Measurements from ENCODE around the gene NACC1.

NACC1 gene

DNA sequence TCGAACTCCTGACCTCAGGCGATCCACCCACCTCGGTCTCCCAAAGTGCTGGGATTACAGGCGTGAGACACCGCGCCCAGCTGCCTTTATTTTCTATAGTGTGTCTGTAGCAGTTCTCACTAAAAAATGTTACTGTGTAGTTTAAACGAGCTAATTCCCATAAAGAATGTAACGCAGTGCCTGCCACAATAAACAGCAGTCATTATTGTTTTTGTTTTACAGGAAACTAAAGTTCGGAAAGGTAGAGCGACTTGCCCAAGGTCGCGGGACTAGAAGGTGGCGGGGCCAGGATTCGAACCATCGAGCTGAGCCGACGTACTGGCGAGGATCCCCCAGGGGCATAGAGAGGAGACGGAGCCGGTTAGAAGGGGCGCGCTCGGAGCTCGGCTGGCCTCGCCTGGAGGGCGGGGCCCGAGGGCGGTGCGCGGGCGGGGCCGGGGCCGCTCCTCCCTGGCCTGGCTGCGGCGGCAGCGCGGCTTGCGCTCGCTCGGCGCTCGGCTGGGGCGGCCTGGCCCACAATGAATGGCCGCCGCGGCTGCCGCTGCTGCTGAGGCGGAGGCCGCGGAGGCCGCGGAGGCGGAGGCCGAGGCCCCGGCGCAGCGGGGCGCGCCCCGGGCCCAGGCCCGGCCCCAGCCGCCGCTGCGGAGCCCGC is at the start of gene NACC1:
Gene NACC1 (plus strand): TSS at position 493 of the 652 bp plus-strand sequence. CDS start 16,944 bp downstream, outside the sequence.
- TF ChIP-seq RAD21 (IDR thresholded peaks at IDR 0.05; ENCODE audit: low read depth) (no peak), YY1 (IDR thresholded peaks at IDR 0.05; ENCODE audit: low read depth) (peak; percentile 90), ZBTB7A (IDR thresholded peaks at IDR 0.05; ENCODE audit: low read depth) (no peak), TAF1 (IDR thresholded peaks at IDR 0.05; ENCODE audit: low read depth) (peak; percentile 58; the same call in 1 of the 2 replicates)

DNA sequence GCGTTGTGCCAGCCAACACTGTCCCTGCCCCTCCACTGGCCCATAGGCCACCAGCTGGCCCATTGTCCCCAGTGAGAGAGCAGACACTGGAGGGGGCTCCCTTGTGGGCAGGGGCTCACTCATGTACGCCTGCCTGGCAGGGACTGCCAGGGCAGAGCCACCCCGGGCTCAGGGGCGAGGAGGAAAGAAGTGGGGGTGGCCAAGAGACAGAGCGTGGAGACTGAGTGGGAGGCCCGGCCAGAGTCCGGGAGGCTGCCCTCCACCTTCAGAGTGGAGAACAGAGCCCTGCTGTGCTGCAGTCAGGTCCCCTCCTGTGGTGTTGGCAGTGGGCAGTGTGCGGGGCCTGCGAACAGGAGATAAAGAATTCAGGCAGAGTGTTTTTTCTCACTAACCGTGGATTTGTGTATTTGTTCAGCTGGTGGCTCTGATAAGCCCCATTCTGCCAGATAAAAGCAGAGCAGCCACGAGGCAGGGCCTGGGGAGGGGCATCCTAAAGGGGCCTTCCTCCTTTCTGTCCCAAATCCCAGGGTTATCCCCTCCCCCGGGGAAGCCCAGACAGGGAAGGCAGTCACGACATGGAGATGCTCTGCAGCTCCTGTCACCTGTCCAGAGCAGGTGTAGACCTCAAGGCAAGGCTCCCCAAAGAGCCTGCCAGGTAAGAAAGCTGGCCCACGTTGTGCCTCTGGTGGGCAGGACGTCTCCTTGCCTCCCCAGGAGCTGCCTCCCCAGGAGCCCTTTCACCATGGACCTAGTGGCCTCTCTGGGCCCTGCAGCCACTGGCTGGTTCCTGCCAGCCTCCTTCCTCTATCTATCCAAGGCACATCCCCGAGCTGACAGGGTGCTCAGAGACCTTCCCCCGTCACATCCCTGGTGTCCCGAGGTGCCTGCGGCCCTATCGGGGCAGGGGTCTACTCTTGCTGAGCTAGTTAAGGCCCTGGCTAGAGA is 48.4 kb upstream of the NACC1 start:
- TF ChIP-seq EGR1 (IDR thresholded peaks at IDR 0.05), result no peak
- no peak for TF ChIP-seq RAD21 (IDR thresholded peaks at IDR 0.05; ENCODE audit: low read depth)
- TF ChIP-seq, protein P1, sequence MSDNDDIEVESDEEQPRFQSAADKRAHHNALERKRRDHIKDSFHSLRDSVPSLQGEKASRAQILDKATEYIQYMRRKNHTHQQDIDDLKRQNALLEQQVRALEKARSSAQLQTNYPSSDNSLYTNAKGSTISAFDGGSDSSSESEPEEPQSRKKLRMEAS (IDR thresholded peaks at IDR 0.05), result no peak
- TF ChIP-seq TCF12 (IDR thresholded peaks at IDR 0.05; ENCODE audit: low read depth), result no peak
- no peak for TF ChIP-seq CREB1 (IDR thresholded peaks at IDR 0.05; ENCODE audit: low read depth)
- TF ChIP-seq TAF1 (IDR thresholded peaks at IDR 0.05; ENCODE audit: low read depth), result no peak
- no peak for TF ChIP-seq YY1 (IDR thresholded peaks at IDR 0.05; ENCODE audit: low read depth)
- TF ChIP-seq FOXM1 (IDR thresholded peaks at IDR 0.05; ENCODE audit: borderline replicate concordance, low read depth), result no peak
- TF ChIP-seq, protein P2, sequence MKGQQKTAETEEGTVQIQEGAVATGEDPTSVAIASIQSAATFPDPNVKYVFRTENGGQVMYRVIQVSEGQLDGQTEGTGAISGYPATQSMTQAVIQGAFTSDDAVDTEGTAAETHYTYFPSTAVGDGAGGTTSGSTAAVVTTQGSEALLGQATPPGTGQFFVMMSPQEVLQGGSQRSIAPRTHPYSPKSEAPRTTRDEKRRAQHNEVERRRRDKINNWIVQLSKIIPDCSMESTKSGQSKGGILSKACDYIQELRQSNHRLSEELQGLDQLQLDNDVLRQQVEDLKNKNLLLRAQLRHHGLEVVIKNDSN (IDR thresholded peaks at IDR 0.05), result no peak
- TF ChIP-seq EP300 (IDR thresholded peaks at IDR 0.05; ENCODE audit: borderline replicate concordance), result no peak
- TF ChIP-seq CEBPB (IDR thresholded peaks at IDR 0.05), result no peak
- TF ChIP-seq TEAD4 (IDR thresholded peaks at IDR 0.05), result no peak
- TF ChIP-seq, protein P3, sequence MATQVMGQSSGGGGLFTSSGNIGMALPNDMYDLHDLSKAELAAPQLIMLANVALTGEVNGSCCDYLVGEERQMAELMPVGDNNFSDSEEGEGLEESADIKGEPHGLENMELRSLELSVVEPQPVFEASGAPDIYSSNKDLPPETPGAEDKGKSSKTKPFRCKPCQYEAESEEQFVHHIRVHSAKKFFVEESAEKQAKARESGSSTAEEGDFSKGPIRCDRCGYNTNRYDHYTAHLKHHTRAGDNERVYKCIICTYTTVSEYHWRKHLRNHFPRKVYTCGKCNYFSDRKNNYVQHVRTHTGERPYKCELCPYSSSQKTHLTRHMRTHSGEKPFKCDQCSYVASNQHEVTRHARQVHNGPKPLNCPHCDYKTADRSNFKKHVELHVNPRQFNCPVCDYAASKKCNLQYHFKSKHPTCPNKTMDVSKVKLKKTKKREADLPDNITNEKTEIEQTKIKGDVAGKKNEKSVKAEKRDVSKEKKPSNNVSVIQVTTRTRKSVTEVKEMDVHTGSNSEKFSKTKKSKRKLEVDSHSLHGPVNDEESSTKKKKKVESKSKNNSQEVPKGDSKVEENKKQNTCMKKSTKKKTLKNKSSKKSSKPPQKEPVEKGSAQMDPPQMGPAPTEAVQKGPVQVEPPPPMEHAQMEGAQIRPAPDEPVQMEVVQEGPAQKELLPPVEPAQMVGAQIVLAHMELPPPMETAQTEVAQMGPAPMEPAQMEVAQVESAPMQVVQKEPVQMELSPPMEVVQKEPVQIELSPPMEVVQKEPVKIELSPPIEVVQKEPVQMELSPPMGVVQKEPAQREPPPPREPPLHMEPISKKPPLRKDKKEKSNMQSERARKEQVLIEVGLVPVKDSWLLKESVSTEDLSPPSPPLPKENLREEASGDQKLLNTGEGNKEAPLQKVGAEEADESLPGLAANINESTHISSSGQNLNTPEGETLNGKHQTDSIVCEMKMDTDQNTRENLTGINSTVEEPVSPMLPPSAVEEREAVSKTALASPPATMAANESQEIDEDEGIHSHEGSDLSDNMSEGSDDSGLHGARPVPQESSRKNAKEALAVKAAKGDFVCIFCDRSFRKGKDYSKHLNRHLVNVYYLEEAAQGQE (IDR thresholded peaks at IDR 0.05; ENCODE audit: low read depth), result no peak
- TF ChIP-seq NFIC (IDR thresholded peaks at IDR 0.05), result no peak
- TF ChIP-seq ZBTB7A (IDR thresholded peaks at IDR 0.05; ENCODE audit: low read depth), result no peak

DNA sequence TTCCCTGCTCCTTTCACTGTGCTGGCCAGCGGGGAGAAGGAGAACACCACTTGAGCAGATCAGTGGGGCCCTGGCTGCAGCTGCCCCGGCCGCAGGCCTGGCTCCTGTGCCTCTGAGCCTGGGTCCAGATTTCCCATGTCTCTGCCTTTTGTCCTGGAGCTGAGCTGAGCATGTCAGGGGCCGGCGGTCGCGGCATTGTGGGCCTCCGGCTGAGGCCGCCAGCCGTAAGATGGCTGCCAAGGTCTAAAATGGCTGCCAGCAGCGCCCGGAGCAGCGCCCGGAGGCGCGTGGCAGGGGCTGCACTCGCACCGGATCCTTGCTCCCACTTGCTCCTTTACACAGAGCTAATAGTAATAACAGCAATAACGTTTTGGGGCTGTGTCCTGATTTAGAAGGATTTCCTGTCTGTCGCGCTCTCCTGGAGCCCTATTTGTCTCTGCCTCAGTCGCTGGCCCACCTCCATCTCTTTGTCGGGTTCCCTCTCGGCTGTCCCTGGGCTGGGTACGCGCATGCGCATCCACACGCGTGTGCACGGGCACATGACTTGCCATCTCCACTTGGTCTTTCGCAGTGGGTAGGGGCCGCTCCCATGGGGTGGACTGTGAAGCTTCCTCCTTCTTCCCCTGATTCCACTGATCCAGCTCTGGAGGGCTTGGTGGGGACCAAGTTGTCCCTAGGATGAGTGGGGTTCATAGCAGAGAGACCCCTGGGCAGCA is 47.5 kb upstream of the NACC1 start:
- TF ChIP-seq RAD21 (IDR thresholded peaks at IDR 0.05; ENCODE audit: low read depth) (no peak), CREB1 (IDR thresholded peaks at IDR 0.05; ENCODE audit: low read depth) (no peak), CEBPB (IDR thresholded peaks at IDR 0.05) (no peak), TAF1 (IDR thresholded peaks at IDR 0.05; ENCODE audit: low read depth) (no peak), FOXM1 (IDR thresholded peaks at IDR 0.05; ENCODE audit: borderline replicate concordance, low read depth) (no peak), EP300 (IDR thresholded peaks at IDR 0.05; ENCODE audit: borderline replicate concordance) (no peak), NFIC (IDR thresholded peaks at IDR 0.05) (no peak), EGR1 (IDR thresholded peaks at IDR 0.05) (no peak), ZBTB7A (IDR thresholded peaks at IDR 0.05; ENCODE audit: low read depth) (no peak), YY1 (IDR thresholded peaks at IDR 0.05; ENCODE audit: low read depth) (no peak), TCF12 (IDR thresholded peaks at IDR 0.05; ENCODE audit: low read depth) (no peak), TEAD4 (IDR thresholded peaks at IDR 0.05) (no peak)
- TF ChIP-seq, protein P2 (IDR thresholded peaks at IDR 0.05), result no peak
- TF ChIP-seq, protein P3 (IDR thresholded peaks at IDR 0.05; ENCODE audit: low read depth), result no peak
- TF ChIP-seq, protein P1 (IDR thresholded peaks at IDR 0.05), result no peak

DNA sequence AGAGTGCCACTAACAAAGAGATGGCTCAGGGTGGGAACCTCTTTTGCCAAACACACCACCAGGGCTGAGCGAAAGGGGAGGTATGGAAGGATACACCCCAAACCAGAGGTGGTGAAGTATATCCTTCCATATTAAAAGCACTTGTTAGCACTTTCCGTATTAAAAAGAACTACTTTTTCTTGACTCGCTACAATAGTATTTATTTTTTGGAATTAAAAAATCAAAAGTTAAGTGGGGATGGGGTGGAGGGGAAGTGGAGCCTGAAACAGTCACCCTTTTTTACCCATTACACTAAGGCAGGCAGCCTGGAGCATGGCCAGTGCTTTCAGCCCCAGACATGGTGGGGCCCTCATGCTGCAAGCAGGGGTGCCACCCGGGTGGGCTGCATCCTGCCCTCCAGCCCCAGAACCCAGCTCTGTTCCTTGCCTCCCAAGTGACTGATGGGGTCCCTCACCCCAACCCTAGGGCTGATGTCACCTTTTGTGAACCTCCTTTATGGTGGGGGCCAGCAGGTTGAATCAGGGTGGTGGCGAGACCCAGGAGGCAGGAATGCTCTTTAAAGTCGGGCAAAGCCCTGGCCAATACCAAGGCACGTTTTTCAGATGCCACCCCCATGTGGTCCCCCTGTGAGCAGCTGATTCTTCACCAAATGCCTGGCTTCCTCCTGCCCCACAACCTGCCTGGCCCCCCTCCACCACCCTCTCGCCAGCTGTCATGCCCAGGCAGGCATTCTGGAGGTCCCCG is 46.4 kb upstream of the NACC1 start:
- no peak for TF ChIP-seq ZBTB7A (IDR thresholded peaks at IDR 0.05; ENCODE audit: low read depth)
- no peak for TF ChIP-seq TEAD4 (IDR thresholded peaks at IDR 0.05)
